ENCODE measurements around the gene APOBEC3A. TPM values are rescaled to one million over a fixed set of nuclear protein-coding genes. Genes with fewer than 3 reads are reported as not detected.
"Not testable (repeated sequence)": the region's sequence is repeated elsewhere in the genome, so short reads cannot be mapped to it uniquely, and the experiment has no call there.

Gene APOBEC3A
- polyA plus RNA-seq, 5 donors = 0.15 to 0.40 (median 0.19) TPM; not detected in 1

DNA sequence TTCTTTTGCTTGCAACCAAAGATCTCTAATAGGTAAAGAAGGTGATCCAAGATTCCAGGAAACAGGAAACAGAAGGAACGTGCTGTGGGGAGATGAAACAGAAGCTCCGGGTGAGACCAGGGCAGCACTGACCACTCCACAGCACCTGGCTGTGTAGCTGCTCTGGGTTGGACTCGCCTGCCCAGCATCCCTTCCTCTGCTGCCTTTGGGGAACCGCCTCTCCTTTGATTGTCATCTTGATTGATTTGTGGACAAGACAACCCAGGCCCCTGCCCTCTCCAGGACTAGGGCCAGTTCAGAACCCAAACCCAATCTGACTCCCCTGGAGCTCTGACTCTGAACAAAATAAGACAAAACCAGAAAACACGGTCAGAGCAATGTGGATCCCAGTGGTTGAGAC is 14.7 kb upstream of the APOBEC3A start:
- DNase-seq = no peak

- DNase-seq = no peak
Measured at GRCh38 chr22:38943201-38943600, 14.2 kb upstream of the APOBEC3A start.

GRCh38 chr22:38943882-38944281 is 13.5 kb upstream of the APOBEC3A start:
- no peak for DNase-seq

- DNase-seq = no peak
Measured at GRCh38 chr22:38944653-38945052, 12.8 kb upstream of the APOBEC3A start.

- not testable (repeated sequence) for DNase-seq
Measured at GRCh38 chr22:38945706-38946338, 11.6 kb upstream of the APOBEC3A start.

GRCh38 chr22:38946771-38947170 is 10.6 kb upstream of the APOBEC3A start:
- DNase-seq = no peak

DNA sequence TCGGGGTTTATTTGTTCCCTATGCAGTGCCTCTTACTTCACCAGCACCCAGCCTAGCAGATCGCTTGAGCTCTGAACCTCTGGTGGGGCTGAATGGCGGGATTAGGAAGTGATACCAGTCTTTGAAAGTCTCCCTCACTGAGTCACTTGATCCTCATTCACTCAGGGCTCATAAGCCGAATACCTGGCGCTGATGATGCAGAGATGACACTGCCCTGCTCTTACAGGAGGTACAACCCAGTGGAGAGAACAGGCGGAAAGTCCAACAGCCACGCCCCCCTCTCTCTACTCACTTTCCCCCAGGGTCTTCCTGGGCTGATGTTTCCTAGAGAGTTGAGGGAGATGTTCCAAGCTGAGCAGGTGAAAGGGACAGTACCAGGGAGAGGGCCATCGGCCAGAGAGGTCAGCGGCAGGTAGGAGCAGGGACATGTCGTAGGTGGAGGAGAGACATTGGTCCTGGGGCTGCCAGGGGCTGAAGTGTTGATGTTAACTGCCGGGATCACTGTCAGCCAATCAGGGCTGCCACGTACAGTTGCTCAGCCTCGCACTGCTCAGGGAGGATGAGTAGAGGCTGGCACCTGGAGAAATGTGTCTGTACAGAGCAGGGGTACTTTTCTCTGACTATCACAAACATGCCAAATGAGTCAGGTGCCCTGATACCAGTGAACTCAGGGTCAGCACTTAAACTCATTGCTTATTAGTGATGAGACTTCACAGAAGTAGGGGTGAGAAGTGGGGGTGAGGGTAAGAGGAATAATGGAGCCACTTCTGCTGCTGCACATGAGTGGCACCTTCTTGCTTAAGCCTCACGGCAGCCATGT is 9.9 kb upstream of the APOBEC3A start:
- no peak for DNase-seq

DNA sequence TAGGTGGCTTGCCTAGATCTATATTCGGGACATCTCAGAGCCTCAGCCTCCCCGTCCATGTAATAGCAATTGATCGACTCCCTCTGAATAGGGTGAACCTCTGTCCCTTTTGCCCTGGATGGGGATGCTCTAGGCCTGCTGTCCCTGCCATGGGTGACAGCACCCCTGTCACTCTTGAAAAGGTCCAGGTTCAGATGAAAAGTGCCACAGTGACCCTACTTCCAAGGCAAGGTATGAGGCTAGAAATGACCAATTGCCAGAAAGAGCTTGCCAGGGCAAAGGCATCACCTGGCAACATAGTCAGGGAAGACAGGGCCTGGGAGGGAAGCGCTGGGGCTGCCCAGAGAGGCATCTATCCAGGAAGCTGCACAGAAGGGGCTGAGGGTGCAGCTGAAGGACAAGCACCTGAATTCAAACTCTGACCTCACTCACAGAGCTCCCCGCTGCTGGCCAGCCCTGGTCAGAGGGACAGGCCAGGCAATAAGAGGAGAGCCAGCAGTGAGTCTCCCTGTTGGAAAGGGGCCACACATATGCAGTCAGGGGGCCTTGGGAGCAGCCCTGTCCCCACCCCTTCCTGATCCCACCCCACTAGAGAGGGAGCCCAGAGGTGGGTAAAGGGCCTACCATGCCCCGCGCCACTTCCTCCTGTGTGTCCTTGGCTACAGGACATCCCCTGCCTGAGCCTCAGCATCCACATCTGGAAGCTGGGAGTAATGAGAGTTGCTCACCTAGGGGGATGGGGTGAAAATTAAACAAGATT is 9.0 kb upstream of the APOBEC3A start:
- DNase-seq = no peak

GRCh38 chr22:38949889-38950405 is 7.5 kb upstream of the APOBEC3A start:
- no peak for DNase-seq

- no peak for DNase-seq
Measured at GRCh38 chr22:38950527-38951295, 6.7 kb upstream of the APOBEC3A start.

DNA sequence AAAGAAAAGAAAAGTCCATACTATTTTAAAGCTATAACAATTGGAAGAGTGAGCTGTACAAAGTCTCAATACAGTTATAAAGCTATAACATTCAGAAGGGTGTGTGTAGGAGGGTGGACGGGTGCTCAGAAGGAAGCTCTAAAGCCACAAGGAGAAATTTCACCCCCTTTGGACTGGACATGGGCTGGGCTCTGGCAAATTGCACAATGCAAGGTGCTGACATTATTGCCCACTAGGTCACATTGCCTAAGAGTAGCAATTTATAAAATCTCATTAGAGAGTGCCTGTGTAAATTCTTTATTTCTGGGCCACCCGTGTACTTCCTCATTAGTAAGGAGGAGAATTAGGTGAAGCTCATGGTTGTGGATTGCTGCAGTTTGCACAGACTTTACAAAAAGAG is 5.7 kb upstream of the APOBEC3A start:
- DNase-seq = no peak

- DNase-seq = no peak
Measured at GRCh38 chr22:38952281-38952993, 5.0 kb upstream of the APOBEC3A start.

- no peak for DNase-seq
Measured at GRCh38 chr22:38953091-38953490, 4.3 kb upstream of the APOBEC3A start.

DNA sequence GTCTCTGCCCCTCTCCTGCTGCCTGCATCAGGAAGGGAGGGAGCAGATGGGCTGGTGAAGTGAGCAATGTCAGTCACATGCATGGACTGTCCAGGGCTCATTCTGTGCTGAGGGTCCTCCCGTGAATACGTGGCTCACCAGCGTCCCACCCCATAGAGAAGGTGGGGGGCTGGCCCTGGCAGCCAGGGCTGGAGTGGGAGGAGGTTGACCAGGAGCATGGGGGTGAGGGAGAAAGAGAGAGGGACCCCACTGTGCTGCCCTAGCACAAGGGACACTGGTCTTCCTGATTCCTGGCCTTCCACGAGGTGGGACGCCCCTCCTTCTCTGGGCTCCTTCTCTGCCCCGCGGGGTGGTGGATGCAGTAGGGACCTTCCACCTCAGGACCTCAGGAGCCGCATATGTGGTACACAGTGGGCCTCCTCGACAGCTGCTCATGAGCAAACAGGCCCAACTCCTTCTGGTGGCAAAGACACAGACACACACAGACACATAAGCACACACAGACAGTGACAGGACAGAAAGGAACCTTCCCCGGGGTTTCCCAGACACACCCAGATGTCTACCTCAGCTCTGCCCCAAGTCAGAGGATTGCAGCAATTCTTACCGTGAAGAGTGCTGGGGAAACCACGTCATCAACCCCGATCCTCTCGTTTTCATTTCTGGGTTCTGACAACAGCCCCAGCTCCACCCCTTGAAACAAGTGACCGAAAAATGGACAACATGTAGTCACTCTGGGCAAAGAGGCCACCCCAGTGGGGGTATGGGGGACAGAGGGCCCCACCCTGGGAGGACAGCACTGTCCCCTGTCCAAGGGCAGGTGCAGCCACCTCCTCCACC is 3.6 kb upstream of the APOBEC3A start:
- DNase-seq = no peak

- no peak for DNase-seq
Measured at GRCh38 chr22:38954414-38955043, 2.9 kb upstream of the APOBEC3A start.

- DNase-seq = no peak
Measured at GRCh38 chr22:38955250-38955905, 2.0 kb upstream of the APOBEC3A start.

- DNase-seq = no peak
Measured at GRCh38 chr22:38955926-38956325, 1.5 kb upstream of the APOBEC3A start.

- DNase-seq = no peak
Measured at GRCh38 chr22:38956551-38956950, 858 bp upstream of the APOBEC3A start.

All from right lung (tissue), 5 donors.